Placental pericyte (primary cell): Measurements from ENCODE around the gene FGFR3. TPM values are rescaled to one million over a fixed set of nuclear protein-coding genes. Genes with fewer than 3 reads are reported as not detected.

Source experiments
- total RNA-seq: library from RNA; depleted of rRNA; stranded (reverse); fragments of >200 nt; gene quantifications from 2 replicates; pipeline ENCODE4 v1.2.3, GENCODE V29; 2012

The FGFR3 gene
- 0.29 and 0.44 TPM in 2 replicates for total RNA-seq

GRCh38 chr4:1792832-1793495 lies at the start of gene FGFR3:
TSS of gene FGFR3 (plus strand) at chr4:1793293. CDS start at chr4:1793935, 642 bp downstream.

GRCh38 chr4:1856071-1856942 lies 63.2 kb downstream of the FGFR3 start, which contains the start of gene LETM1:
TSS of gene LETM1 (minus strand) at chr4:1856156. CDS start at chr4:1855950, 206 bp downstream.

Other genes with a start within 250 kb of the FGFR3 start
- gene FAM53A, start 109.0 kb upstream of the FGFR3 start, total RNA-seq: 1.7 and 4.8 TPM in 2 replicates
- 45.7 and 65.0 TPM in 2 replicates for gene SLBP, start 81.0 kb upstream of the FGFR3 start, total RNA-seq
- 28.6 and 36.8 TPM in 2 replicates for gene TMEM129, start 72.0 kb upstream of the FGFR3 start, total RNA-seq
- gene TACC3, start 71.8 kb upstream of the FGFR3 start, total RNA-seq: 4.8 and 37.7 TPM in 2 replicates
- gene LETM1, start 62.9 kb downstream of the FGFR3 start, total RNA-seq: 77.3 and 98.4 TPM in 2 replicates
- gene NSD2, start 78.1 kb downstream of the FGFR3 start, total RNA-seq: 60.6 and 116 TPM in 2 replicates
- 16.9 and 23.2 TPM in 2 replicates for gene NELFA, start 215.7 kb downstream of the FGFR3 start, total RNA-seq